Large intestine (tissue), 3 donors: ENCODE data around the gene ATP8A2. TPM values are rescaled to one million over a fixed set of nuclear protein-coding genes. Genes with fewer than 3 reads are reported as not detected.

Source experiments
- DNase-seq, 2 donors: peaks; one replicate each; pipeline versions ENCODE4 v3.0.0 to v3.0.0-alpha.2; 2013
- H3K27ac ChIP-seq: one replicate; pipeline ENCODE4 v1.5.1; 2013; ENCODE audit warnings: low read length
- H3K27me3 ChIP-seq: 2 replicates; pipeline ENCODE4 v1.6.1; 2013; ENCODE audit warnings: low read length; ENCODE audit not compliant: control insufficient read depth, insufficient read depth
- H3K36me3 ChIP-seq: 2 replicates; pipeline ENCODE4 v1.6.1; 2013; ENCODE audit warnings: low read length; ENCODE audit not compliant: control insufficient read depth, insufficient read depth
- H3K4me1 ChIP-seq: one replicate; pipeline ENCODE4 v1.6.1; 2013; ENCODE audit warnings: low read length; ENCODE audit not compliant: control insufficient read depth, insufficient read depth
- H3K4me3 ChIP-seq: one replicate; pipeline ENCODE4 v1.5.1; 2013; ENCODE audit warnings: low read length
- H3K9me3 ChIP-seq: one replicate; pipeline ENCODE4 v1.6.1; 2013; ENCODE audit warnings: mild to moderate bottlenecking, low read depth, low read length, moderate library complexity; ENCODE audit not compliant: control insufficient read depth
- WGBS: methylation state at CpG from one replicate; pipeline ENCODE4 v1.1.5; 2013; ENCODE audit warnings: low lambda C conversion rate; ENCODE audit not compliant: insufficient coverage; 5-methylcytosine and 5-hydroxymethylcytosine counted together
- polyA plus RNA-seq: library from polyadenylated mRNA; unstranded; fragments of 120-200 nt; gene quantifications from one replicate; pipeline ENCODE4 v1.2.1, GENCODE V29; 2013

The ATP8A2 gene
- polyA plus RNA-seq, 1 donor: 2.3 TPM

DNA sequence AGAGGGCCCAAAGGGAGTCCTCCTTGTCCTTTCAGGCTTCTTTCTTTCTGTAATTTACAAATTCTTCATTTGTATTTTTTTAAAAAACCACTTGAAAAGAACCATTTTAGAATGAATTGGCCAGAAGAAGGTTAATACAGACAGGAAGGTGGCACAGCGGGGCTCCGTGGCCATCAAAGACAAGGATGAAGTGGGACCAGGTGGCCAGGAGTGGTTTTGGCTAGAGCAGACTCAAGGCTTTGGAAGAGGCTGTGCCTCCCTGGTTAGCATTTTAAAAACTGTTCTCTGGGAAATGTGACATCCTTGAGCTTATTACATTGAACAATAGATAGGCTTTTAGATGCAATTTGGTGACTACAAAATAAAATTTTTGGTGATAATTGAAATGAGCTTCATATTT is 48.4 kb downstream of the ATP8A2 start:
- H3K4me1 ChIP-seq: no peaks in the 10 kb centered on the region
- H3K9me3 ChIP-seq: no peaks in the 10 kb centered on the region
- H3K27me3 ChIP-seq: peaks cover 4% of the 10 kb centered on the region
- H3K27ac ChIP-seq: no peak overlapping the region
- WGBS: no CpG with 5 or more reads among the region's 2 CpGs
- H3K36me3 ChIP-seq: no peaks in the 10 kb centered on the region
- no peak for DNase-seq
- no peak overlapping the region for H3K4me3 ChIP-seq

DNA sequence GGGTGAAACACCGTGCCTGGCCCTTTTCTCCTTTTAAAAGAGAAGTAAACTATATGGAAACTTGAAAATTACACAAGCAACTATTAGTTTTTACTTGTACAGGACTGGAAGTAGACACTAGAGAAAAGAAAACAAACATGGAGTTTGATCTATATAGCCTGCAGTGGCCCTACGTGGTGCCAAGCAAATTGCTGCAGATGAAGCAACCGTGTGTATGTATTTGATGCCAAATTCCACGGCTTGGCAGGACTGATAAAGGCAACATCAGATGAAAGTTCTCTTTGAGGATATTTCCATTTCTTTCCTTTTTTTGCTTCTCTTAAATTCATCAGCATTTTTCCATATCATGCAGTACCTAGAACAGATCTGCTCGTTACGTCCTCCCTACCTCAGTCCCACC is 49.8 kb downstream of the ATP8A2 start:
- Histone ChIP-seq H3K27ac (no peak overlapping the region), H3K4me3 (no peak overlapping the region), H3K4me1 (no peaks in the 10 kb centered on the region), H3K27me3 (peaks cover 4% of the 10 kb centered on the region), H3K9me3 (no peaks in the 10 kb centered on the region), H3K36me3 (no peaks in the 10 kb centered on the region)
- 50% methylated on average over 3 of the region's 6 CpGs for WGBS
- no peak for DNase-seq

DNA sequence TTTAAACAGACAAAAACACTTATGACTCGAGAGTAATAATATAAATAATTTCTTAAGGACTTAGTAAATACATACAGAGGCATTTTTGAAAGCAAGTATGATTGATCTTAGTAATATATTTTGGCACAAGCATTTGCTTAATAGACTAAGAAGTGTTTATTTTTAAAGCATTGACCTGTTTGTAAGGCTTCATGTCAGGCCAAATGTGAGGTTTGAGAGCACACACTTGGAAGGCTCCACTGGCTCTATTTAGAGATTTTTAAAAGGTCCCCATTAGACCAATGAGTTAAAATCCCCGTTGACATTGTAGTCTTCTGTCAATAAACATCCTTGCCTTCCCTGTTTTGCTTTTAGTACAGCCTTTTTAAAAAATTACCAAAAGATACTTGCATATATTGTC is 50.4 kb downstream of the ATP8A2 start:
- no peaks in the 10 kb centered on the region for H3K9me3 ChIP-seq
- no peak overlapping the region for H3K4me3 ChIP-seq
- no peaks in the 10 kb centered on the region for H3K4me1 ChIP-seq
- H3K27me3 ChIP-seq: peaks cover 4% of the 10 kb centered on the region
- DNase-seq: no peak
- H3K27ac ChIP-seq: no peak overlapping the region
- WGBS: no CpG with 5 or more reads among the region's 2 CpGs
- H3K36me3 ChIP-seq: no peaks in the 10 kb centered on the region

DNA sequence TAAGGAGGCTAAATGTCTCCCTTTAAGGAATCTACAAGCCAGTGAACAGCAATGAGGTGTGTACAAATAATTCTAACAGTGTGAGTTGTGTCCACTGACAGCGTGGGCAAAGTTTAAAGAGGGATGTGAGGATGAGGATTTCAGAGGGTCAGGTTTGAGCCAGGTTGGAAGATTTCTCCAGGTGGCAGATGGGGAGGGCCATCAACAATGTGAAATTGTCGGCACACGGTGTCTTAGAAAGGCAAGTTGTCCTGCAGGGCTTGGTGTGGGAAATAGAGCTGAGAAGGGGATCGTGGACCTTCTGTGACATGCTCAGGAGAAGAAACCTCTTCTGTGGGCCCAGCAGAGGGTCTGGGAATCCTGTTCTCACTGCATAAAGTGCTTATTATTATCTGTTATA is 52.1 kb downstream of the ATP8A2 start:
- no CpG with 5 or more reads among the region's 4 CpGs for WGBS
- H3K4me1 ChIP-seq: no peaks in the 10 kb centered on the region
- DNase-seq: no peak

DNA sequence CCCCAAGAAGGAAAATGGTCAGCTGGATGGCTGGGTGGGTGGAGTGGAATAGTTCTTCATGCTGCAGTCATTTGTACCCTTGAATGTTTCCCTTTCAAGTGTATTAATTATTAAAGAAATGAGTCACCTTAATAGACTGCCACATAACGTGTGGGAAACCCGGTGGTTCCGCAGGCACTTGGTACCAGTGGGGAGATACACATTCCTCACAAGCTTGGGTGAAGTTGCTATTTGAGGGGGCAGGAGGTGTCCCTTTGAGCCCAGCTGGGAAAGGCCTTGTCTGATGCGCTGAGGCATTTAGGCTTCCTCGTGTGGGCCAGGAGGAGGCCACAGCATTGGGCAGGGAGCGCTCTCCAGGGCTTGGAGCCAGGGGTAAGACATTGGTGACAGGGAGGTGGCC is 57.7 kb downstream of the ATP8A2 start:
- H3K4me3 ChIP-seq: no peak overlapping the region
- DNase-seq: no peak
- no peaks in the 10 kb centered on the region for H3K36me3 ChIP-seq
- WGBS: no CpG with 5 or more reads among the region's 6 CpGs
- no peak overlapping the region for H3K27ac ChIP-seq
- H3K4me1 ChIP-seq: no peaks in the 10 kb centered on the region
- no peaks in the 10 kb centered on the region for H3K27me3 ChIP-seq
- H3K9me3 ChIP-seq: no peaks in the 10 kb centered on the region

More for the DNA sequence above, 52.1 kb downstream of the ATP8A2 start:
- Histone ChIP-seq H3K4me3 (no peak overlapping the region), H3K27ac (no peak overlapping the region), H3K36me3 (no peaks in the 10 kb centered on the region), H3K9me3 (no peaks in the 10 kb centered on the region), H3K27me3 (no peaks in the 10 kb centered on the region)

DNA sequence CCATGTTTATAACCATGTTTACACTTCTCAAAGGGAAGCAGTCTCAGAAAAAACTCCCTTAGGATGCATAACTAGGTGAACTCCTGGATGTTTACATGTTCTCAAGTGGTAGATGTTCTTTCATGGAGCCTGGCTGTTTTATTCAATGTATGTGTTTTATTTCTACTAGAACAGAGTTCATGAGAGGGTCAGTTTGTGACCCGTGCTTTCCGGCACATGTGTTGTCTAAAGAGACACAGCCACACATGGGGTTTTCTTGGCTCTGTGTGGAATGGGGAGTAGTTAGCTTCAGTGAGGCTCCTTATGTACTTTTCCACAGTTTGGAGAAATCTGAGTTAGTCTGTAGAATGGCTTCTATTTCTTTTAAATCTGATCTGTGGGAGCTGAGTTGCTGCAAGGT is 60.9 kb downstream of the ATP8A2 start:
- no peaks in the 10 kb centered on the region for H3K4me1 ChIP-seq
- no peaks in the 10 kb centered on the region for H3K27me3 ChIP-seq
- H3K4me3 ChIP-seq: no peak overlapping the region
- no CpG with 5 or more reads among the region's 2 CpGs for WGBS
- no peaks in the 10 kb centered on the region for H3K36me3 ChIP-seq
- H3K27ac ChIP-seq: no peak overlapping the region
- DNase-seq: peak in 1 of 2 donors; percentile 27
- H3K9me3 ChIP-seq: no peaks in the 10 kb centered on the region

DNA sequence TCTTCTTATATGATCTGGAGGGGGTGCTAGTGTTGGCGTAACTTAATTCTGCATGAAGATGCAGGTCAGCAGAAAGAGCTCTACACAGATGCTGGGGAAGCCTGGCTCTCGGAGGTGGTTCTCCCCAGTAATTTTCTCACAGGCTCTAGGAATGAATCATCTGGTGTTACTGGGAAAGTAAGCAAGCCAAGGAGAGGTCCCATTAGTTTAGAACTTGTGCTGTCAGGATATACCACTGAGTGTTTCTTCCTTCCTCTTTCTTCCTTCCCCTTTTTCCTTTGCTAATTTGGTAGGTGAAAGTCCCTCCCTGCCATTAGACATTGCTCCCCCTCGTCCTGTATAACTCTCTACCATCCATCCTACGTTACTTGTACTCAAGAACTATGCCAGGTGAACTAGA is 68.3 kb downstream of the ATP8A2 start:
- WGBS: no CpG with 5 or more reads among the region's 4 CpGs
- no peaks in the 10 kb centered on the region for H3K27me3 ChIP-seq
- DNase-seq: no peak

DNA sequence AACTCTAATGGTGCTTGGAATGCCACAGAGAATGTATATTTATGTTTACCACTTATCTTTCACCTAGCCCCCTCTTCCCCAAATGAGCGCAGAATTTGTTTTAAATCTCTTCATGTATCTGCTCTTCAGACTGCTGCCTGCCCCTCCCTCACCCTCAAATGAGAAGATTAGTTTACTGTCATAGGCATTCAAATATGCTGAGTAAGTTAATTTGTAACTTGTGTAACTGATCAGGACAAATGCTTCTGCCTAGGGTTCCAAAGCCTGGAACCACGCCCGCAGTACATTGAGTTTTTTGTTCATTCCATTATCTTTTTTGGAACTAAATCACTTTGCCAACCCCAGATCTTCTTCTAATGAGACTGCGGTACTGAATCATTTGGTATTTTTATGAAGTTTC is 74.5 kb downstream of the ATP8A2 start:
- Histone ChIP-seq H3K27me3 (no peaks in the 10 kb centered on the region), H3K36me3 (no peaks in the 10 kb centered on the region), H3K27ac (no peak overlapping the region), H3K9me3 (no peaks in the 10 kb centered on the region), H3K4me3 (no peak overlapping the region), H3K4me1 (no peaks in the 10 kb centered on the region)
- DNase-seq: no peak
- 80% methylated on average over 1 of the region's 4 CpGs for WGBS

More for the DNA sequence above, 68.3 kb downstream of the ATP8A2 start:
- H3K4me3 ChIP-seq: no peak overlapping the region
- no peak overlapping the region for H3K27ac ChIP-seq
- H3K4me1 ChIP-seq: no peaks in the 10 kb centered on the region
- no peaks in the 10 kb centered on the region for H3K9me3 ChIP-seq
- H3K36me3 ChIP-seq: no peaks in the 10 kb centered on the region

DNA sequence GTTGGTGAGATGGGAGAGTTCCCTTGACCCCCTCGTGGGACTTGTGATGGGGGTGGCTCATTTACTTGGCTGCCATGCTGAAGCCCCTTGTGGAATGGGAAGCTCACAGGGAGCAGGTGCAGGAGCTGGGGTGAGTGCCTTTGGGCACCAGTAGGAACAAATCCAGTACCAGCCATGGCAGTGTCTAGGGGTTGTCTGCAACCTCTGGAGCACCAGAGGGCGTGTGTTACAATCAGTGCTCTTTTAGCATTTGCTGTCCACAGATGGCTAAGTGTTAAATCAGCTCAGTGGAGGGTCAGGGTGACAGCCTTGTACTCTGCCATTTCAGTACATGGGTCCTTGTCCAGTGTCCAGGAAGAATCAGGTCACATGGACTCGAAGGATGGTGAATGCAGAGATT is 75.6 kb downstream of the ATP8A2 start:
- no peaks in the 10 kb centered on the region for H3K27me3 ChIP-seq
- H3K36me3 ChIP-seq: no peaks in the 10 kb centered on the region
- no peak overlapping the region for H3K27ac ChIP-seq
- no peak overlapping the region for H3K4me3 ChIP-seq
- no peaks in the 10 kb centered on the region for H3K4me1 ChIP-seq
- WGBS: no CpG with 5 or more reads among the region's 3 CpGs
- DNase-seq: no peak
- H3K9me3 ChIP-seq: no peaks in the 10 kb centered on the region

DNA sequence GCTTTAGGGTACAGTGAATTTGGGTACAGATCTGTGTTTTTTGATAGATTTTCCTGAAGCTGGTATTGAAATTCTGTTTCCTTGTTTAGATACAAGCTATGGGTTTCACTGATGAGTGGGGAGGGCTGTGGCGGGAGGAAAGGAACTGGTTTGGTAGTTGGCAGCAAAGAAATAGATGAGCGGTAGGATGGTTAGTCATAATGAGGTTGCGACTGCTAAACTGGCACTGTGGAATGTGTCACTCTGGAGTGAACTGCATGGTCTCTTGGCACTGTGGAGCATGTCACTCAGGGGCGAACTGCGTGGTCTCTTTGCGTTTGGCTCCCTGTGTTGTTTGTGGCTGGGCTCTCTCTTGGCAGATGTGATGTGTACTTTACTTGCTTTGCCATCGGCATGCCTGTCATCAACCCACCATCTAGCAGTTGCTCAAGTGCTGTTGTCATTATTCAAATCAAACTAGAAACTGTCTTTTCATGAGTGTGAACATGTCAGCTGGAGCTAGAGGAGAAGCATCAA is 82.1 kb downstream of the ATP8A2 start:
- Histone ChIP-seq H3K27me3 (no peaks in the 10 kb centered on the region), H3K27ac (no peak overlapping the region)
- no CpG with 5 or more reads among the region's 7 CpGs for WGBS

DNA sequence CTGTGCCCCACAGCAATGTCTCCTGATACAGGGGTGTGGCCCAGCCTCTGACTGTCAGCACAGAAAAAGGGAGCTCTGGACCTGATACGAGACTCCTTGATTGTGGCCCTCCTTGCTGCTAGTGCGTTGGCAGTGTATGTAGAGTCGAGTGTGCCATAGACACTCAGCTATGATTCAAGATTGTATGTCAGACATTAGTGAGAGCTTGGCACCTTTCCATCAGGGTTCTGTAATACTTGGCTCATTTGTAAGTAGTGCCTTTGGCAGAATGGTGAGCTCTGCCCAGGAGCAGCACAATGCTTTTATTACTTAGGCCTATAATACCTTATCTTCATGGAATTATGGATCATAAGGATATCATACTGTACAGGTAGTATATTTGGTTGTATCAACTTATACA is 83.4 kb downstream of the ATP8A2 start:
- Histone ChIP-seq H3K4me3 (no peak overlapping the region), H3K4me1 (no peaks in the 10 kb centered on the region), H3K27me3 (no peaks in the 10 kb centered on the region), H3K9me3 (no peaks in the 10 kb centered on the region), H3K27ac (no peak overlapping the region), H3K36me3 (no peaks in the 10 kb centered on the region)
- no CpG with 5 or more reads among the region's 3 CpGs for WGBS
- DNase-seq: no peak

More for the DNA sequence above, 82.1 kb downstream of the ATP8A2 start:
- Histone ChIP-seq H3K4me3 (no peak overlapping the region), H3K4me1 (no peaks in the 10 kb centered on the region), H3K36me3 (no peaks in the 10 kb centered on the region), H3K9me3 (no peaks in the 10 kb centered on the region)
- DNase-seq: no peak
